Hematopoietic multipotent progenitor cell treated with erythropoietin and hydrocortisone succinate and interleukin-3 and kit ligand, for 17 days (in vitro differentiated cells): ENCODE data around the gene USP53.
"Not testable (repeated sequence)": the region's sequence is repeated elsewhere in the genome, so short reads cannot be mapped to it uniquely, and the experiment has no call there.

ENCODE experiments used
- DNase-seq: peaks from one replicate; pipeline ENCODE4 v3.0.0-alpha.2; 2015; ENCODE audit warnings: low spot score

The USP53 gene

GRCh38 chr4:119228406-119228805 is 15.9 kb downstream of the USP53 start:
- no peak for DNase-seq

- DNase-seq, result no peak
Observed at GRCh38 chr4:119229908-119230687, 17.6 kb downstream of the USP53 start.

GRCh38 chr4:119231491-119231890 is 19.0 kb downstream of the USP53 start:
- no peak for DNase-seq

DNA sequence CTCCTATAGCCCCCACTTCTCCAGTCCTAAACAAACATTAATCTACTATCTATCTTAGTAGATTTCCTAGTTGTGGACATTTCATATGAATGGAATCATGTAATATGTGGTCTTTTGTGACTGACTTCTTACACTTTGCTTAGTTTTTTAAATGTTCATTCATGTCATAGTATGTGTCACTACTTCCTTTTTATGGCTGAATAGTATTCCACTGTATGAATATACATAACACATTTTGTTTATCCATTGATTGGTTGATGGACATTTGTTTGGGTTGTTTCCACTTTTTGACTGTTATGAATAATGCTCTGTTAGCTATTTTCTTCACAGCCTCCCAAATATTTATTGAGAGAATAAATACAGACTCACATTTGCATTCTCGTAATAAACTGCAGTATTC is 19.8 kb downstream of the USP53 start:
- no peak for DNase-seq

DNA sequence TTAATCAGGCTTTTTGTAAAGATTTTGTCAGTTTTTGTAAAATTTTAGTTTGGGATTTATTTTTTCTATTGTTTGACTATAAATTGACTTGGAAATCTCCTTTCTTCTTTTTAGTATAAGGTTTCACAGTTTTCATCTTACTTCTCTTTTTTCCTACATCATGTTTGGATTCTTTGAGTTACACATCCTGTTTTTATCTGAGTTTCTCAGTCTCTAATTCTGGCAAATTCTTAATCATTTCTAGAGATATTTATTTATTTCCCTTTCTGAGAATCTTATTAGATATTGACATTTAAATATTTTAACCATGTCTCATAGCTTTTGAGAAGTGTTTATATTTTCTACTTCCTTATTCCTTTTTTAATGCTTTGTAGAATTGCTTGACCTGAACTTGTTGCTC is 20.7 kb downstream of the USP53 start:
- DNase-seq, result no peak

DNA sequence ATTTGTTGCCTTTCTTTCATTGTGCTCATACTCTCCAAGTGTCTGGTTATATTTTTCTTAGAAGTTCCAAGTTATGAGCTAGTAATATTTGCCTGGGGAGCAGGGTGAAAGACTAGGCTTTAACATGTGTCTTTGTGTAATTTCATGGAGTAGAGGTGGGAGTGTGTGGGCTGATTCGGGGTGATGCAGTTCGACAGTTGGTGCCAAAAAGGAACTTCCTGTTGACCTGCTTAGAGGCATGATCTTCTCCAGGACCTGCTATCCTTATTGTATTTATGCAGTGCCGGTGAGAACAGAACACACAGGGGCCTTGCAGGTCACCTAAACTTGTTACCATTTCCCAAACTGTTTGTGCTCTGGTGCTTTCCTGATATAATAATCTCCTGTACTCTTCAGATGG is 21.2 kb downstream of the USP53 start:
- no peak for DNase-seq

- DNase-seq, result no peak
Observed at GRCh38 chr4:119237201-119237600, 24.7 kb downstream of the USP53 start.

DNA sequence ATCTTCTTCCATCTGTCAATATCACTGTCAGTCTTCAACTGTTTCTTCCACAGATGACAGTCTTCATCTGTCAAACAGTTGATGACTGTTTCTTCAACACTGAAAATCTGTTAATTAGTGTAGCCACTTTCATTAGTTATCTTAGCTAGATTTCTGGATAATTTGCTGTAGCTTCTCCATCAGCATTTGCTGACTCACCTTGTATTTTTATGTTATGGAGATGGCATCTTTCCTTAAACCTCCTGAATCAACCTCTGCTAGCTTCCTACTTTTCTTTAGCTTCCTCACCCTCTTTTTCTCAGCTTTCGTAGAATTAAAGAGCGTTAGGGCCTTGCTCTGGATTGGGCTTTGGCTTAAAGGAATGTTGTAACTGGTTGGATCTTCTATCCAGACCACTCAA is 25.1 kb downstream of the USP53 start:
- DNase-seq, result no peak

DNA sequence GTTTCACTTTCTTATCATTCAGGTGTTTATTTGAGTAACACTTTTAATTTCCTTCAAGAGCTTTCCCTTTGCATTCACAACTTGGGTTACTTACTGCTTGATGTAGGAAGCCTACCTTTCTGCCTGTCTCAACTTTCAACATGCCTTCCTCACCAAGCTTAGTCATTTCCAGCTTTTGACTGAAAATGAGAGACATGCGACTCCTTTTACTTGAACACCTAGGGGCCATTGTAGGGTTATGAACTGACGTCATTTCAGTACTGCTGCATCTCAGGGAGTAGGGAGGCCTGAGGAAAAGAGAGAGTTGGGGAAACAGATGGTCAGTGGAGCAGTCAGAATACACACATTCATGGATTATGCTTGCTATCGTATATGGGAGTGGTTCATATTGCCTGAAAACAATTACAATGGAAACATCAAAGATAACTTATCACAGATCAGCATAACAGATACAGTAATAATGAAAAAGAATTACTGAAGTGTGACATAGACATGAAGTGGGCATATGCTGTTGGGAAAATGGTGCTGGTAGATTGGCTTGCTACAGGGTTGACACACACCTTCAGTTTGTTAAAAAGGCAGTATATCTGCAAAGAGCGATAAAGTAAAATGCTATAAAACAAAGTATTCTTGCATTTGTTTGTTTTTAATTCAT is 25.7 kb downstream of the USP53 start:
- no peak for DNase-seq

DNA sequence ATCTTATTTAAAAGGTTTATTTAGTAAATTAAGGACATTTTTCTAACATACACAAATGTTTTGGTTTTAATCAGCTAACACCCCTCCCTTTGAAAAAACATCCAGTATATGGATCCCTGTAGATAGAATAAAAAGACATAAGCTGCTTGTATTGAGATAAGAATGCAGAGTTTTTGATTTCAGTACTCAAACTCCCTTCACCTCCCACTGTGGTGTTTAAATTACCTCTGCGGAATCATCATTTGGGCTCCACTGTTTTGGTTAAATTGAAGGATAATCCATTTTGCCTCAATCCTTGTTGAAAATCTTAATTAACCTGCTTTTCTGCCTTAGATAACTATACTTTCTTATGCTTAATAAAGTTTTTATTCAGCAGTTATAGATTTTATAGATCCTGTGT is 27.6 kb downstream of the USP53 start:
- DNase-seq, result no peak

DNA sequence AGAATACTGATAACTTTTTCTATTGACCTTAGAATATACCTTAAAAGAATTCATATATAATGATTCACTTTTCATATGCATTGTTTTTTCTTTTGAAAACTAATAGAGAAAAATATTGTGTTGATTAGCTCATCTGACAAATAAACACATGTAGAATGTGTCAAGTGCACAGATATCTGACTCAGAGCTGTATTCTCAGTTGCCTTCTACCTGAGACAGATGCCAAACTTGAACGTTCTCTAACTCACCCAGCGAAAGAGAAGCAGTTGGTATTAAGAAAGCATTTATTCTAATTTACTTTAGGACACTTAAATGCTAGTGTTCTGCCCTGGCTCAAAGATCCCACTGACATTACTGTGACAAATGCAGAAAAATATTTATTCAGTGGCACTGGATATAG is 28.1 kb downstream of the USP53 start:
- no peak for DNase-seq

GRCh38 chr4:119242417-119242816 is 29.9 kb downstream of the USP53 start:
- DNase-seq, result no peak

GRCh38 chr4:119243868-119244267 is 31.4 kb downstream of the USP53 start:
- DNase-seq, result no peak

DNA sequence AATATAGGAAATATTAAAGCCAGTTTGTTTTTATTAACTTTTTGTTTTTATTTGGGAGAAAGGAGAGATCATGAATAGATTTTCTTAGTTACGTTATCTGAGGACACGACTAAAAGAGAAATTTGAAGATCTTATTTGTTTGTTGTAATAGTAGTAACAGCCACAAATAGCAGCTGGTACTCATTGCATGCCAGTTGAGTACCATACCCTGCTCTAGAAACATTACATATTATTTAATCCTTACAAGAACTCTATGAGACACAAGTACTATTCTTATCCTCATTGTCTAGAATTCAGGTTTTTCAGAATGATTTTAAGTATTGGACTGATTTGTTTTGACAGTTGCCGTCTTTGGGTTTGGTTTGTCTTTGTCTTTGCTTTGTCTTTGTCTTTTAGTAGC is 31.8 kb downstream of the USP53 start:
- no peak for DNase-seq

DNA sequence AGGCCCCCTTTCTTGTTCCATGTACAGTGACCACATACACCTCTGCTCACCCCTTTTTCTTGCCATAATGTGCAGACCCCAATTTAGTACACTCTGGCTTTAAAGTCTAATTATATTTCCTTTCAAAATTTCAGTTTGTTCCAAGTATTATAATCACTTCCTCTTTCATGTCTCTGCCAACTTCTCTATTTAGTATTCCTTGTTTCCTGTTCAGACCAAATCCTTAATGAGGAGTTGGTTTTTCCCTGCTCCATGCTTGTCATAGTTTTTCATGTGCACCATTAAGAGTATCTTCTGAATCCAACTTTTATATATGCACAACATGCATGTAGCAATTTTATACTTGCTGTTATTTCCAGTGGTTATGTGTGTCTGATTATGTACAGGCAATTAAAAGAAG is 32.3 kb downstream of the USP53 start:
- no peak for DNase-seq

- no peak for DNase-seq
Observed at GRCh38 chr4:119246177-119246733, 33.7 kb downstream of the USP53 start.

DNA sequence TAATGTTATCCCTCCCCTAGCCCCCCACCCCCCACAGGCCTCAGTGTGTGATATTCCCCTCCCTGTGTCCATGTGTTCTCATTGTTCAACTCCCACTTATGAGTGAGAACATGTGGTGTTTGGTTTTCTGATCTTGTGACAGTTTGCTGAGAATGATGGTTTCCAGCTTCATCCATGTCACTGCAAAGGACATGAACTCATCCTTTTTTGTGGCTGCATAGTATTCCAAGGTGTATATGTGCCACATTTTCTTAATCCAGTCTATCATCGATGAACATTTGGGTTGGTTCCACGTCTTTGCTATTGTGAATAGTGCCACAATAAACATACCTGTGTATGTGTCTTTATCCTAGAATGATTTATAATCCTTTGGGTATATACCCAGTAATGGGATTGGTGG is 38.5 kb downstream of the USP53 start:
- DNase-seq, result not testable (repeated sequence)

DNA sequence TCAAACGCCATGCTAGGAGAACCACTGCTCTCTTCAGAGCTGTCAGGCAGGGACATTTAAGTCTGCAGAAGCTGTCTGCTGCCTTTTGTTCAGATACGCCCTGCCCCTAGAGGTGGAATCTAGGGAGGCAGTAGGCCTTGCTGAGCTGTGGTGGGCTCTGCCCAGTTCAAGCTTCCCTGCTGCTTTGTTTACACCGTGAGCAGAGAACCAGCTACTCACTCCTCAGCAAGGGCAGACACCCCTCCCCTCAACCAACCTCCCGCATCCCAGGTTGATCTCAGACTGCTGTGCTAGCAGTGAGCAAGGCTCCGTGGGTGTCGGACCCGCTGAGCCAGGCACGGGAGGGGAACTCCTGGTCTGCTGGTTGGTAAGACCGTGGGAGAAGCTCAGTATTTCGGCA is 42.7 kb downstream of the USP53 start:
- not testable (repeated sequence) for DNase-seq

DNA sequence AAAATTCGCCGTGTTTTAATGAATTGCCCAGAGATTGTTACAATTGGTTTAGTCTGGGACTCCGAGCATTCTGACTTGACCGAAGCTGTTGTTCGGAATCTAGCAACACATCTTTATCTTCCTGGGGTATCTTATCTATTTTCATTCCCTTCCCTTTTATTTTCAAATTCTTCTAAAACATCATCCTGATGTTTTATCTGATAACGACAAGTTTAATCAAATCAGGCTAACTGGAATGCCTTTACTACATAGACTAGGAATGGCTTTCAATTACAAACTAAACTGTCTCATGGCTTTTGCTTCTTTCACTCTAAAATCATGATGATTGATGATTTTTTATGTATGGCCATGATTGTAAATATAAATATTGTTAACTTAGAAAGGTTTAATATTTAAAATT is 48.0 kb downstream of the USP53 start:
- DNase-seq, result no peak

- DNase-seq, result no peak
Observed at GRCh38 chr4:119261986-119262385, 49.5 kb downstream of the USP53 start.

DNA sequence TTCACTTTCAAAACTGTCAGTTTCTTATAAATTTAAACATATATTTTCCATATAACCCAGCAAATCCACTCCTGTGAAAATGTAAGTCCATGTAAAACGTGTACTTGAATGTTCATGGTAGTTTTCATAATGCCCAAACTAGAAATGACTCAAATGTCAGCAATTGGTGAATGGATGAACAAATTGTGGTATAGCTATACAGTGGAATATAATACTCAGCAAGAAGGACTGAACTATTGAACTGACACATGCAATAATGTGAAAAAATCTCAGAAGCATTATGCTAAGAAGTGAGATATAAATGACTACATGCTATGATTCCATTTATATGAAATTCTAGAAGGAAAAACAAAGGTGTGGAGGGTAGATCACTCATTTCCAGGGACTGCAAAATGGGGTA is 52.2 kb downstream of the USP53 start:
- no peak for DNase-seq

- DNase-seq, result no peak
Observed at GRCh38 chr4:119266153-119266552, 53.6 kb downstream of the USP53 start.

DNA sequence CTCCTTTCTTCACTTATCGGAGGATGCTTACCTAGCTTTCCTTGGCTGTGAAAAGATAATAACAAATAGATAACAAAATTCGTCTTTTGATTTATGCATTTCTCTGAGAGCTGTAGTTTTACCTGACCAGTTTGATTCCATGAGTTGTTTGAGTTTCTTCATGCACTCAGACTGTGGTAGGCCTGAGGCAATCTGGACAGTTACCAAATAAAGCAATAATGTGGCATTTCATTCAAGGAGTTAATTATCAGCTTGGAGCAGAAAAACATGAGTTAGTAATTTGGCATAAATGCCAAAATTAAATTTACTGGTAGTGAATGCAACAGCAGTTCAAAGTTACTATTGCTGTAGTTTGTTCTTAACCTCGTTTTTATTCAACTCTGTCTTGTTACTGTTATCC is 56.0 kb downstream of the USP53 start:
- DNase-seq, result no peak
